Panc1 (cell line): ENCODE data around the gene HOMER2. TPM values are rescaled to one million over a fixed set of nuclear protein-coding genes. Genes with fewer than 3 reads are reported as not detected.

Experiments
- ATAC-seq: fragments of 200-7000 bp; cut with Tn5 transposase; 2 replicates; pipeline ENCODE4 v1.9.1; 2020; ENCODE audit warnings: mild to moderate bottlenecking, moderate library complexity
- BruUV-seq: library from RNA; stranded (reverse); fragments of 400-500 nt; replicated peaks from 2 replicates; lab custom pipeline; 2021; lab: Mats Ljungman, UMichigan
- CTCF ChIA-PET: fragments of 300-600 bp; sonication (Branson Sonifier 250); formaldehyde crosslinking; loops from one replicate; lab custom pipeline; 2022; ENCODE audit warnings: antibody characterized with exemption; lab: Charles Lee
- POLR2A ChIA-PET: fragments of 300-600 bp; sonication (Branson Sonifier 250); formaldehyde crosslinking; loops from one replicate; lab custom pipeline; 2022; ENCODE audit warnings: antibody characterized with exemption; lab: Charles Lee
- DNase-seq: peaks from one replicate; pipeline ENCODE4 v3.0.0-alpha.2; 2010; ENCODE audit warnings: low read depth, low spot score
- H3K27ac ChIP-seq: 2 replicates; pipeline ENCODE4 v1.5.1; 2011; ENCODE audit warnings: mild to moderate bottlenecking, low read length, inconsistent platforms
- H3K27me3 ChIP-seq: fragments of 200-500 bp; sonication (Bioruptor generic); 2 replicates; pipeline ENCODE4 v1.6.0; 2014; ENCODE audit warnings: low read length, inconsistent platforms; ENCODE audit not compliant: control insufficient read depth, insufficient read depth
- H3K36me3 ChIP-seq: fragments of 200-500 bp; sonication (Bioruptor generic); 2 replicates; pipeline ENCODE4 v1.5.1; 2014; ENCODE audit warnings: inconsistent platforms, mild to moderate bottlenecking, low read length, moderate library complexity; ENCODE audit not compliant: control insufficient read depth, insufficient read depth
- H3K4me1 ChIP-seq: 2 replicates; pipeline ENCODE4 v1.5.1; 2011; ENCODE audit warnings: inconsistent platforms, mild to moderate bottlenecking, low read length, moderate library complexity; ENCODE audit not compliant: control insufficient read depth, insufficient read depth
- H3K4me3 ChIP-seq, 2 experiments: 2 replicates each; pipeline ENCODE4 v1.5.1; 2011 to 2012; ENCODE audit warnings: low read depth in 2 of 2, low read length in 2 of 2, mild to moderate bottlenecking in 2 of 2, inconsistent platforms in 1 of 2, moderate library complexity in 1 of 2
- H3K9me3 ChIP-seq: fragments of 200-500 bp; sonication (Bioruptor generic); 2 replicates; pipeline ENCODE4 v1.5.1; 2014; ENCODE audit warnings: low read depth, mild to moderate bottlenecking, inconsistent platforms, low read length, moderate library complexity; ENCODE audit not compliant: control insufficient read depth, insufficient read depth
- CTCF ChIP-seq: fragments of 450-650 bp; IDR thresholded peaks from 2 replicates; pipeline ENCODE4 v1.5.1; 2017; ENCODE audit warnings: mild to moderate bottlenecking
- POLR2AphosphoS5 ChIP-seq: IDR thresholded peaks from 2 replicates; pipeline ENCODE4 v1.6.1; 2012; ENCODE audit warnings: mild to moderate bottlenecking, low read depth, low read length, moderate library complexity
- REST ChIP-seq, 2 experiments: IDR thresholded peaks; 2 replicates each; pipeline ENCODE4 v1.6.1; 2011 to 2012; ENCODE audit warnings: low read depth in 2 of 2, control low read depth in 1 of 2, low read length in 1 of 2, mild to moderate bottlenecking in 1 of 2, moderate library complexity in 1 of 2; ENCODE audit not compliant: insufficient read depth in 1 of 2
- SIN3A ChIP-seq: IDR thresholded peaks from 2 replicates; pipeline ENCODE4 v1.6.1; 2012; ENCODE audit warnings: low read depth, mild to moderate bottlenecking, low read length, moderate library complexity, borderline replicate concordance; ENCODE audit not compliant: insufficient read depth
- TCF7L2 ChIP-seq: IDR thresholded peaks from 2 replicates; pipeline ENCODE4 v1.6.1; 2011; ENCODE audit warnings: mild to moderate bottlenecking, low read depth, low read length, inconsistent platforms
- in situ Hi-C: cut with HindIII; loops from 2 replicates; pipeline ENCODE4 v1.10.0; 2016; ENCODE audit warnings: low sequenced_read_pairs, low pct_unique_long_range_greater_than_20kb
- intact Hi-C: fragments of 100-400 bp; cut with micrococcal nuclease; formaldehyde crosslinking; loops from one replicate; pipeline ENCODE4 v1.10.0; 2022; ENCODE audit not compliant: unreplicated experiment
- total RNA-seq: library from RNA; stranded (reverse); gene quantifications from one replicate; pipeline ENCODE4 v1.2.1, GENCODE V29; 2021; ENCODE audit not compliant: unreplicated experiment

HOMER2 gene
- total RNA-seq, 1 experiment from 2014 or later, result 35.9 TPM

DNA sequence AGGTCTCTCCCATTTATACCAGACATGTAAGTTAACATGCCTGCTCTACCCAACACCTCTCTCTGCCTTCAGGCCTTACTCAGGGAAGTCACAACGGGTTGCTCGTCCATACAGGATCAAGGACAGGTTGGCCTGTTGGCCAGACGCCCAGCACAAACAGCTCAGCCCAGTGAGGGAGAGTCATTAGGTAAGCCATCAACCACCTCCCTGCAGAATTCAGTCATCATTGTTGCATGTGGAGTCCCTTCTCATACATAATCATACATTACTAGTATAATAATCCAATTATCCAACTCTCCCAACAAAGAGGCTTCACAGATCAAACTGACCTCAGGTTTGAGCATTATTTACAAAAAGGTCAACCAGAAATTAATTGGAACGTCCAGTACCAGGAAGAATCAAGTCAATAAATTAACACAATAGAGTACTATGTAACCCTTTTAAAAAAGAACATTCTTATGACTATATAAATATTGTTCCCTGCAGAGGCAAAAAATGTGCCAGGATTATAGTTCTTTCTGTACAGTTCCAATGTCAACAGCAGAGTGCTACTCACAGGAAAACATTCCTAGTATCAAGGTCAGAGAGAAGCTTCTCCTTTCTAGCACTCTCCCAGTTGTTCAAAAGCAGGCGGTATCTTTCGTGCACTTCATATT lies 33.2 kb downstream of the HOMER2 start:
- no peak overlapping the region for H3K27ac ChIP-seq
- ChIA-PET CTCF (interaction anchor here (0.7 kb wide), 1 partner anchor 11 kb away, joined by 3 read pairs; no protein-coding TSS in a partner anchor), POLR2A (no interaction called here)
- H3K4me3 ChIP-seq, result no peak overlapping the region
- TF ChIP-seq TCF7L2, result no peak
- TF ChIP-seq SIN3A, result no peak
- no peak for TF ChIP-seq REST (IDR thresholded peaks at IDR 0.05; ENCODE audit: insufficient read depth in 1 of 2, low read depth in 2 of 2, low read length in 1 of 2)
- no peak for TF ChIP-seq POLR2AphosphoS5
- TF ChIP-seq CTCF, result no peak
- no peaks in the 10 kb centered on the region for H3K27me3 ChIP-seq
- no TSS peak for BruUV-seq
- intact Hi-C loops, result no loop called here
- ATAC-seq (no peak), DNase-seq (no peak)
- in situ Hi-C loops, result no loop called here
- H3K4me1 ChIP-seq, result no peaks in the 10 kb centered on the region
- no peaks in the 10 kb centered on the region for H3K36me3 ChIP-seq
- no peaks in the 10 kb centered on the region for H3K9me3 ChIP-seq

GRCh38 chr15:82918607-82919230 lies 33.8 kb downstream of the HOMER2 start:
- CTCF ChIA-PET, result interaction anchor here (0.7 kb wide), 1 partner anchor 12 kb away, joined by 3 read pairs; no protein-coding TSS in a partner anchor
- Histone ChIP-seq H3K4me1 (no peaks in the 10 kb centered on the region), H3K9me3 (no peaks in the 10 kb centered on the region), H3K27ac (no peak overlapping the region), H3K4me3 (no peak overlapping the region), H3K36me3 (no peaks in the 10 kb centered on the region), H3K27me3 (no peaks in the 10 kb centered on the region)
- ATAC-seq (no peak), DNase-seq (no peak)
- POLR2A ChIA-PET, result no interaction called here
- BruUV-seq, result no TSS peak
- no peak for TF ChIP-seq SIN3A
- no peak for TF ChIP-seq POLR2AphosphoS5
- TF ChIP-seq REST (IDR thresholded peaks at IDR 0.05; ENCODE audit: insufficient read depth in 1 of 2, low read depth in 2 of 2, low read length in 1 of 2), result no peak
- TF ChIP-seq TCF7L2, result no peak
- no peak for TF ChIP-seq CTCF
- in situ Hi-C loops, result no loop called here
- intact Hi-C loops, result no loop called here
